Bronchial epithelial cell (primary cell): ENCODE measurements around the gene HOTAIR. TPM values are rescaled to one million over a fixed set of nuclear protein-coding genes. Genes with fewer than 3 reads are reported as not detected.

Source experiments
- DNase-seq: peaks from one replicate; pipeline ENCODE4 v3.0.0-alpha.2; 2010; ENCODE audit warnings: low read depth
- FAIRE-seq: peaks from 2 replicates; lab custom pipeline; 2011; peaks lifted over from hg19 to GRCh38; lab: Jason Lieb, UNC
- H3K27me3 ChIP-seq: 2 replicates; pipeline ENCODE4 v1.5.1; 2011; ENCODE audit warnings: low read length; ENCODE audit not compliant: control insufficient read depth, insufficient read depth
- H3K36me3 ChIP-seq: 2 replicates; pipeline ENCODE4 v1.5.1; 2011; ENCODE audit warnings: low read length; ENCODE audit not compliant: control insufficient read depth, insufficient read depth
- H3K4me3 ChIP-seq: 2 replicates; pipeline ENCODE4 v1.5.1; 2011; ENCODE audit warnings: mild to moderate bottlenecking, low read depth, low read length, control low read depth
- total RNA-seq: library from RNA; depleted of rRNA; stranded (reverse); fragments of >200 nt; gene quantifications from 2 replicates; pipeline ENCODE4 v1.2.1, GENCODE V29; 2014
- TF ChIP-seq, protein P1 (sequence below): IDR thresholded peaks from 2 replicates; pipeline ENCODE4 v1.5.1; 2011; ENCODE audit warnings: mild to moderate bottlenecking, moderate library complexity, low read length, control low read depth, inconsistent platforms; ENCODE audit not compliant: insufficient read depth, severe bottlenecking

HOTAIR gene
- total RNA-seq, 1 donor from 2014 or later: not detected

DNA sequence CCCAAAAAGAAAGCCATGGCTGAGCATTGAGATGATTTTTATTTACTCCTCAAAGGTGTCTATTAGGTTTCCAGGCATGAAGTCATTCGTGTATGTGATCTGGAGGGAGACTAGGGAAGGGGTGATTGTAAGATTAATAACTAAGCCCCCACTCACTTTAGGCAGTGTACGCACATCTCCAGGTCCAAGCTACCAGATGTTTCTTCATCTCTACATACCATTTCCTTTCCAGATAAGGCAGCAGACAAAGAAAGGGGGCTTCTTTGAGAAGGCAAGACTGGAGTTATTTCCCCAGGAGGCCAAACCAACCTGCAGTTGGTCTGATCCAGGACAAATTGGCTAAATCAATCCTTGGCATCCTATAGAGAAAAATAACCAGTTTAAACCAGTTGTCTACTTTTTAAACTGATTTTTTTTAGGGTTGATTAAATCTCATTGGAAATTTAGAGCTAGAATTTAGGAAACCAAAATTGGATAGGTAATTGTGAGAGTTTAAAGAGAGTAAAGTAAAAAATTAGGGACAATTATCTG is 32.2 kb downstream of the HOTAIR start:
- FAIRE-seq (no peak), DNase-seq (no peak)
- H3K27me3 ChIP-seq: peaks cover 65% of the 10 kb centered on the region
- no peak overlapping the region for H3K4me3 ChIP-seq
- TF ChIP-seq, protein P1, sequence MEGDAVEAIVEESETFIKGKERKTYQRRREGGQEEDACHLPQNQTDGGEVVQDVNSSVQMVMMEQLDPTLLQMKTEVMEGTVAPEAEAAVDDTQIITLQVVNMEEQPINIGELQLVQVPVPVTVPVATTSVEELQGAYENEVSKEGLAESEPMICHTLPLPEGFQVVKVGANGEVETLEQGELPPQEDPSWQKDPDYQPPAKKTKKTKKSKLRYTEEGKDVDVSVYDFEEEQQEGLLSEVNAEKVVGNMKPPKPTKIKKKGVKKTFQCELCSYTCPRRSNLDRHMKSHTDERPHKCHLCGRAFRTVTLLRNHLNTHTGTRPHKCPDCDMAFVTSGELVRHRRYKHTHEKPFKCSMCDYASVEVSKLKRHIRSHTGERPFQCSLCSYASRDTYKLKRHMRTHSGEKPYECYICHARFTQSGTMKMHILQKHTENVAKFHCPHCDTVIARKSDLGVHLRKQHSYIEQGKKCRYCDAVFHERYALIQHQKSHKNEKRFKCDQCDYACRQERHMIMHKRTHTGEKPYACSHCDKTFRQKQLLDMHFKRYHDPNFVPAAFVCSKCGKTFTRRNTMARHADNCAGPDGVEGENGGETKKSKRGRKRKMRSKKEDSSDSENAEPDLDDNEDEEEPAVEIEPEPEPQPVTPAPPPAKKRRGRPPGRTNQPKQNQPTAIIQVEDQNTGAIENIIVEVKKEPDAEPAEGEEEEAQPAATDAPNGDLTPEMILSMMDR: no peak
- H3K36me3 ChIP-seq: no peaks in the 10 kb centered on the region

DNA sequence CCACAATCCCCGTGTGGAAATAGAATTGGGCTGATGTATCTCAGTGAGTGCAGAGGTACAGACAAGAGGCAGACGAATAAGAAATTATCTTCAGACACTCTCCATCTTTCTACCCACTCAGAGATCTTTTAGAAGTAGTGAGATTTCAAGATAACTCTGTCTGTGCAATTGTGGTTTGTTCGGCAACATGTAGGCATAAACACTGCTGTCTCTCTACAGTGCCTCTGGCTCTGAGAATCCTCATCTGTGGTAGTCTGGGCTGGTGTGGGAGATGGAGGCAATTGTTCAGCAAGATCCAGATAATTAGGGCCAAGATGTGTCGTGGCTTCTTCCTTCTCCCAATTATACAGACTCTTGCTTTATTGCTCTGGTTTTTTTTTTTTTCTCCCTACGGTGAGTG is 33.0 kb downstream of the HOTAIR start:
- FAIRE-seq: no peak

DNA sequence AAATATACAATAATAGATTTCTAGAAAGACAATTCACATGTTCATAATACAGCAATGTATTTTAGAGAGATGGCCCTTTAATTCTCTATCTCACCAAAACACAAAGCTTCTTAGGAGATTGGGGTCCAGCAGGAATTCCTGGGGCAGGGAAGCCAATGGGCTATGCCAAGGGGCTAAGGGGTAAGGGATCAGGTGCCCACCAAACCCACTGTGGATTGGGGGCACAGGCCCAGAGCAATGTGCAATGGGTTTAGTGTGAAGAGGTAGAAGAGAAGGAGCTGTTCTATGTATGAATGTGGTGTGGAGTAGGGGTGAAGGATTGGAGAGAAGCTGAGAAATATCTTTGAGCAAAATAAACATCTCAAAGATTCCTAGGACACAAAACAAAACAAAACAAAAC is 33.6 kb downstream of the HOTAIR start:
- Histone ChIP-seq H3K27me3 (peaks cover 70% of the 10 kb centered on the region), H3K4me3 (no peak overlapping the region)

More for the DNA sequence above, 33.0 kb downstream of the HOTAIR start:
- TF ChIP-seq, protein P1: no peak
- H3K27me3 ChIP-seq: peaks cover 70% of the 10 kb centered on the region
- no peaks in the 10 kb centered on the region for H3K36me3 ChIP-seq
- no peak overlapping the region for H3K4me3 ChIP-seq
- no peak for DNase-seq

DNA sequence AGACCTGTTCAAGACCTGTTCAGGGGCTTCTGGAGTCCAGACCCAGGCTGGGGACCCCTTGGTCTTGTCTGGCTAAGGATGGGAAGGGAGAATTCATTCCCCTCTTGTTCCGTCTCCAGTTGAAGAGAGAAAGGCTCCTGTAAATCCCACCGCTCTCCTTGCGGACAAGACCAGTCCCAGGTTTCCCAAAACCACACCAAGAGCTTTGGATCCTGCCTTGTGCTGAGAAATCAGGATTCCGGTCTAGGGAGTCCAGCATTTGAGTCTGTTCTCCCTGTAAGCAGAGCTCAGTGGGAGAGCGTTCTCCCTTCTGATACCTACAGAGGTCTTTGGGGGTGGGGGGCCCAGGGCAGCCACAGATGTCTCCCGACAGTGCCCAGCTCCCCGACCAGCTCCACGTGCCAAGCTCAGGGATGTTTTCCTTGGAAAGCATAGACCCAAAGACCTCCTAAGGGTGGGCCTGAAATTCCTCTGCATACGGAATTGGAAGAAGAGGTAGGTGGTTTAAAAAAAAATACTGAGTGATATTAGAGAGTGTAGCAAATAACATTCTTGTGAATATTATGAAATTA is 34.2 kb downstream of the HOTAIR start:
- H3K4me3 ChIP-seq: no peak overlapping the region

More for the DNA sequence above, 33.6 kb downstream of the HOTAIR start:
- FAIRE-seq (no peak), DNase-seq (no peak)
- TF ChIP-seq, protein P1: no peak
- H3K36me3 ChIP-seq: no peaks in the 10 kb centered on the region

DNA sequence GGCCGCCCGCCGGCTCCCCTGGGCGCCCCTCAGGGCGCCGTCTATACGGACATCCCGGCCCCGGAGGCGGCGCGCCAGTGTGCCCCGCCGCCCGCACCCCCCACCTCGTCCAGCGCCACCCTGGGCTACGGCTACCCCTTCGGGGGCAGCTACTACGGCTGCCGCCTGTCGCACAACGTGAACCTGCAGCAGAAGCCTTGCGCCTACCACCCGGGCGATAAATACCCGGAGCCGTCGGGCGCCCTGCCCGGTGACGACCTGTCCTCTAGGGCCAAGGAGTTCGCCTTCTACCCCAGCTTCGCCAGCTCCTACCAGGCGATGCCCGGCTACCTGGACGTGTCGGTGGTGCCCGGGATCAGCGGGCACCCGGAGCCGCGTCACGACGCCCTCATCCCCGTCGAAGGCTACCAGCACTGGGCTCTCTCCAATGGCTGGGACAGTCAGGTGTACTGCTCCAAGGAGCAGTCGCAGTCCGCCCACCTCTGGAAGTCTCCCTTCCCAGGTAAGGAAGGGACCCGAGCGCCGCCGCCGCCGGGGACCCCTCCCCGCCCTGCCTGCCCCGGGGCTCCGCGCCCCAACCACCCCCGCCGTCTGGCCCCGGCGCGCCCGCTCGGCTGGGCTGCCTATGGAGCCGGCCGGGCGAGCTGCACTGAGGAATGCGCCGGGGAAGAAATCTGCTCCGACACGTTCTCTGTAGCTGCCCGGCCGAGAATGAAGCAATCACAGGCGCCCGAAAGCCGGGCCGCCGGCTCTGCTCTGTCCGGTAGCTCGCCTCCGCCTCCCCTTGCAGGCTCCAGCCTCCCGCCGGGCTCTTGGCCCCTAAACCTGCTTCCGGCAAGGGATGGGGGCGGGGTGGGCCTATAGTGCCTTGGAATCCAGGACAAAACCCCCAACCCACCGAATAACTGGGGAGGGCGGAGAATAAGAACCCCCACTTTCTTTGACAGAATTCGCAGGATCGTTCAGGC is 35.3 kb downstream of the HOTAIR start:
- no peaks in the 10 kb centered on the region for H3K36me3 ChIP-seq
- peak; percentile 56 for DNase-seq
- FAIRE-seq: no peak
- TF ChIP-seq, protein P1: no peak
- peaks cover 69% of the 10 kb centered on the region for H3K27me3 ChIP-seq
- H3K4me3 ChIP-seq: no peak overlapping the region

More for the DNA sequence above, 34.2 kb downstream of the HOTAIR start:
- no peak for DNase-seq
- Histone ChIP-seq H3K27me3 (peaks cover 70% of the 10 kb centered on the region), H3K36me3 (no peaks in the 10 kb centered on the region)
- TF ChIP-seq, protein P1: no peak
- no peak for FAIRE-seq
